Measurements from ENCODE around the gene AHCYL1. TPM values are rescaled to one million over a fixed set of nuclear protein-coding genes. Genes with fewer than 3 reads are reported as not detected.

The AHCYL1 gene
- total and polyA plus RNA-seq, 2 of the 8 experiments (the other 6 are each of a cell fraction or from before 2014, with no cell fraction given): 64.5 to 95.9 TPM

- Histone ChIP-seq H2AFZ (ENCODE audit: low read length) (no peak overlapping the region), H4K91ac (replicated peaks; ENCODE audit: insufficient read length, low read length) (no peak overlapping the region), H3K4me2 (ENCODE audit: insufficient read depth in 1 of 2, low read depth in 2 of 2, low read length in 2 of 2) (no peak overlapping the region), H3K27ac (ENCODE audit: low read depth, low read length) (no peak overlapping the region), H3K23ac (ENCODE audit: insufficient read length) (no peak overlapping the region), H3K18ac (ENCODE audit: extremely low read depth, low read length) (no peak overlapping the region), H2AK5ac (ENCODE audit: low read depth, low read length) (no peak overlapping the region), H3K79me1 (ENCODE audit: low read depth, low read length) (peaks cover 5% of the 10 kb centered on the region; the same call in 1 of the 2 replicates), H3K4me1 (replicated peaks in 1 of 4; ENCODE audit: control insufficient read depth in 3 of 4, insufficient read depth in 4 of 4, low read length in 3 of 4) (peaks cover 4 to 9% (median 7%) of the 10 kb centered on the region in 4 experiments; a peak in 6 of 7 replicates), H2BK15ac (ENCODE audit: low read length) (no peak overlapping the region), H3K4me3 (ENCODE audit: extremely low read depth in 1 of 4, insufficient read depth in 2 of 4, low read depth in 3 of 4, low read length in 4 of 4) (no peak overlapping the region), H2BK20ac (ENCODE audit: low read length) (no peak overlapping the region), H2BK120ac (replicated peaks; ENCODE audit: low read depth, low read length) (no peak overlapping the region), H3K27me3 (replicated peaks in 1 of 4; ENCODE audit: control insufficient read depth in 3 of 4, extremely low read depth in 1 of 4, insufficient read depth in 3 of 4, low read length in 3 of 4) (no peaks in the 10 kb centered on the region), H3K4ac (replicated peaks; ENCODE audit: insufficient read length, low read depth, low read length) (no peak overlapping the region), H3K36me3 (ENCODE audit: control insufficient read depth in 2 of 4, insufficient read depth in 4 of 4, low read length in 3 of 4) (peaks cover 0 to 8% (median 3%) of the 10 kb centered on the region in 4 experiments; a peak in 3 of 8 replicates), H3K79me2 (ENCODE audit: control insufficient read depth in 1 of 2, insufficient read depth in 2 of 2, low read length in 2 of 2) (peaks cover 8 to 91% of the 10 kb centered on the region in 2 experiments), H4K5ac (ENCODE audit: insufficient read length, low read depth, low read length) (no peak overlapping the region), H2BK5ac (ENCODE audit: low read depth, low read length) (no peak overlapping the region), H3K14ac (ENCODE audit: insufficient read length) (no peak overlapping the region), H3K9me3 (ENCODE audit: insufficient read depth in 2 of 2, low read depth in 1 of 2, low read length in 1 of 2) (no peaks in the 10 kb centered on the region), H4K20me1 (replicated peaks in 1 of 2; ENCODE audit: control insufficient read depth in 1 of 2, insufficient read depth in 2 of 2, low read length in 2 of 2) (peaks cover 14 to 16% of the 10 kb centered on the region in 2 experiments), H3K23me2 (ENCODE audit: low read depth, low read length) (peaks cover 4% of the 10 kb centered on the region; the same call in 1 of the 2 replicates), H3K9ac (replicated peaks in 1 of 4; ENCODE audit: extremely low read depth in 1 of 4, low read depth in 3 of 4, low read length in 3 of 4) (no peak overlapping the region), H3K56ac (replicated peaks; ENCODE audit: insufficient read length, low read depth, low read length) (no peak overlapping the region), H4K8ac (ENCODE audit: extremely low read depth, insufficient read depth, low read length) (no peak overlapping the region), H2BK12ac (ENCODE audit: low read depth, low read length) (no peak overlapping the region)
- CTCF ChIA-PET (ENCODE audit: partially characterized antibody): interaction anchor here (1.0 to 18.1 kb wide), 2 partner anchors 198 to 208 kb away, joined by 3 to 700 read pairs; no protein-coding TSS in a partner anchor
- WGBS, 2 experiments (ENCODE audit: extremely low coverage in 1 of 2, insufficient coverage in 1 of 2, insufficient read length in 1 of 2, insufficient replicate concordance in 2 of 2, low coverage in 1 of 2, low lambda C conversion rate in 2 of 2, missing lambda C conversion rate in 1 of 2): 86% methylated on average over 9 of the region's 9 CpGs; no CpG with 5 or more reads in 1 of the 2 experiments
- FAIRE-seq (no peak), DNase-seq (ENCODE audit: low read depth in 1 of 2, low spot score in 2 of 2) (no peak)
- POLR2A ChIA-PET (ENCODE audit: partially characterized antibody): no interaction called here
- TF ChIP-seq CREB1 (IDR thresholded peaks at IDR 0.05): no peak
- TF ChIP-seq CHD2 (IDR thresholded peaks at IDR 0.05; ENCODE audit: low read length): no peak
- no peak for TF ChIP-seq SIN3A (conservative IDR thresholded peaks at IDR 0.05 in 1 of 2, IDR thresholded peaks at IDR 0.05 in 1 of 2; ENCODE audit: low read depth in 1 of 2, low read length in 2 of 2)
- no peak for TF ChIP-seq TAF7 (optimal IDR thresholded peaks at IDR 0.05; ENCODE audit: borderline replicate concordance, low read depth, low read length)
- no peak for TF ChIP-seq EGR1 (IDR thresholded peaks at IDR 0.05; ENCODE audit: borderline replicate concordance, low read depth, low read length)
- TF ChIP-seq TAF1 (IDR thresholded peaks at IDR 0.05; ENCODE audit: low read depth, low read length): no peak
- no peak for TF ChIP-seq GABPA (IDR thresholded peaks at IDR 0.05; ENCODE audit: borderline replicate concordance, insufficient read depth, low read length)
- no peak for TF ChIP-seq KDM4A (IDR thresholded peaks at IDR 0.05; ENCODE audit: low read depth, low read length, severe bottlenecking)
- no peak for TF ChIP-seq POLR2AphosphoS5 (IDR thresholded peaks at IDR 0.05; ENCODE audit: low read depth, low read length)
- TF ChIP-seq RXRA (IDR thresholded peaks at IDR 0.05; ENCODE audit: insufficient read depth, low read depth, low read length): no peak
- TF ChIP-seq SP2 (IDR thresholded peaks at IDR 0.05; ENCODE audit: low read length): no peak
- no peak for TF ChIP-seq HDAC6 (IDR thresholded peaks at IDR 0.05; ENCODE audit: low read depth, low read length)
Observed at GRCh38 chr1:109989506-109990301, 5.1 kb downstream of the AHCYL1 start.

Data from H1 (cell line).